ENCODE results near the gene IFNK.

The IFNK gene

DNA sequence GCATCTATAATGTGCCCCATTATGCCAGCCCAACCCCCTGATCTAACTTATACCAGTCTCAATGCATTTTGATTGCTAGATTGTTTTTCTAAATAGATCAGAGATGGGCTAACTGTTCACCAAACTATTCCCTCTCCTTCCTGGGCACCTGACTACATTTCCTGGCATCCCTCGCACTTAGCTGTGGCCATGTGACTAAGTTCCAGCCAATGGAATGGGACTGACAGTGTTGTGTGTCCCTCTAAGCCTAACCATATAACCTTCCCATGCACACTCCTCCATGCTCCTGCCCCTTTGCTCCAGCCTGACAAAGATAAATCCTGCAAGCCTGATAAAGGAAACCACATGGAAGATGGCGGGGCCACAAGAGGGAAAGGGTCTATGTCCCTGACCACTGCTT is 12.3 kb upstream of the IFNK start:
- no peak for DNase-seq (ENCODE audit: low read depth in 2 of 2)

DNA sequence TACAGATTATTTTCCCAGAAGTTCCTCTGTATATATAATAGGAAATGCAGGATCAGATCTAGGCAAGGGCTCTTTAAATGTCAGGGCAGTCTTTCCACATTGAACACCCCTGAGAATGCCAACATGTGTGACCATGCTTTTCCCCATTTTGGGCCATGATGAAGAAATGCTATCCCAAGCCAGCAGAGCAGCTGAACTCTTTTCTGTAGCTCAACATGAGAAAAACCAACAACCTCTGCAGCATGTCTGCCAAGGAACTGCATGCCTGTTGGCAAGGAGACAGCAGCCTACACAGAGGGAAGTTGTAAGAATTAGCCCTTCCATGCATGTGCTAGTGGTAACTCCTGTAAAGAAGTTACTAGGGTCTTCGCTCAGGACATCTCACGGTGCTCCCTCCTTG is 9.5 kb upstream of the IFNK start:
- no peak for DNase-seq (ENCODE audit: low read depth in 2 of 2)

DNA sequence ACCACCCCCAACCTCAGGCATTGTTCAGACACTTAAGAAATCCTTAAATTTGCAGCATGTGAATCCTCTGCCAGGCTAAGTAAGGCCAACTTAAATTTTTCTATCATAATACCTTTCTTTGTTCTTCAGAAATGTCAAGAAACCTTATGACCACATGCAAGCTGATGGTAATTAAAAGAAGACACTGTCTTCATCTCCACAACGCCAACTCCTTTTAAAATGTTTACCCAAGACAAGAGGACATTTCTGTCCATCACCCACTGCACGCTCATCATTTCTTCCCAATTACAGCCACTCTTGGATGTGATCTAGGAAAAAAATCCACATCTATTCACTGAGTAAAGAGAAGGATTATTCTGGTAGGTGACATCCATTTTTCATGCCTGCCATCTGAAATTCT is 6.1 kb upstream of the IFNK start:
- no peak for DNase-seq (ENCODE audit: low read depth in 2 of 2)

- DNase-seq (ENCODE audit: low read depth in 2 of 2) = no peak
Measured at GRCh38 chr9:27518809-27519208, 5.3 kb upstream of the IFNK start.

GRCh38 chr9:27519466-27520465 is 4.3 kb upstream of the IFNK start:
- DNase-seq (ENCODE audit: low read depth in 2 of 2) = no peak

- DNase-seq (ENCODE audit: low read depth in 2 of 2) = no peak
Measured at GRCh38 chr9:27520986-27521385, 3.1 kb upstream of the IFNK start.

DNA sequence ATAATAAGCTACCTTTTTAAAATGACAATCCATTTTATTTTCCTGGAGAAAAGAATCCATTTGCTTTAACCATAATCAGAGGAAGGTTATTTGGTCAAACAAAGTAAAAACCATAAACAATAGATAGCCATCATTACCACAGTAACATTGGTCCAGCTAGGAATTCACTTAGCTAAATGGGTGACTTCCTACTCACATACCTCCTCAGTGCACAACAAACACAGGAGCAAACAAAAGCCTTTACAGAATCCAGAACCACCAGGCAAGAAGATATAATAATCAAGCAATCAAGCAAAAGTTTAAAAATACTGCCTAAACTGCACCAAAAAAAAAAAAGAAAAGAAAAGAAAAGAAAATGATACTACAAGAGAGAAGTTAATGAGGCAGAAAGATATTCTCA is 949 bp upstream of the IFNK start:
- DNase-seq (ENCODE audit: low read depth in 2 of 2) = no peak

- DNase-seq (ENCODE audit: low read depth in 2 of 2) = no peak
Measured at GRCh38 chr9:27527702-27528075, 3.6 kb downstream of the IFNK start.

GRCh38 chr9:27528076-27528885 is 4.2 kb downstream of the IFNK start:
- DNase-seq (ENCODE audit: low read depth in 2 of 2) = no peak

DNA sequence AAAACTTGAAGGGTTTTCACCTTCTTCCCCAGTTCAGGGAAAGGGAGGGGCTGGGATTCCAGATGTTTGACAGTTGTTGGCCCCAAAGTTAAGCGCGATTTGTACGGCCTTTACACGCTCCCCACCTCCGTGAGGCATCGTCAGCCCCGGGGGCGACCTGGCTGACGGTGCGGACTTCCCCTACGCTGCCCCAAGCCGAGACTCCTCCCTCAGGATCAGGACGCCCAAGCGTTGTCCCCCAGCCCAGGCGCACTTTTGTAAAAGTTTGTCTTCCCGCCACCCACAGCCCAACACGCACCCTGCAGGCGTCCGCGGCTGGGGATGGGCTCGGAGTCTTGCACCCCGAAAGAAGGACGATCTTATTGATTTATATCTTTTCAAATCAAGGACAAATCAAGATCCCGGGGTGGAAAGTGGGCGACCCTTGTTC is 4.8 kb downstream of the IFNK start:
- DNase-seq (ENCODE audit: low read depth in 2 of 2) = no peak

DNA sequence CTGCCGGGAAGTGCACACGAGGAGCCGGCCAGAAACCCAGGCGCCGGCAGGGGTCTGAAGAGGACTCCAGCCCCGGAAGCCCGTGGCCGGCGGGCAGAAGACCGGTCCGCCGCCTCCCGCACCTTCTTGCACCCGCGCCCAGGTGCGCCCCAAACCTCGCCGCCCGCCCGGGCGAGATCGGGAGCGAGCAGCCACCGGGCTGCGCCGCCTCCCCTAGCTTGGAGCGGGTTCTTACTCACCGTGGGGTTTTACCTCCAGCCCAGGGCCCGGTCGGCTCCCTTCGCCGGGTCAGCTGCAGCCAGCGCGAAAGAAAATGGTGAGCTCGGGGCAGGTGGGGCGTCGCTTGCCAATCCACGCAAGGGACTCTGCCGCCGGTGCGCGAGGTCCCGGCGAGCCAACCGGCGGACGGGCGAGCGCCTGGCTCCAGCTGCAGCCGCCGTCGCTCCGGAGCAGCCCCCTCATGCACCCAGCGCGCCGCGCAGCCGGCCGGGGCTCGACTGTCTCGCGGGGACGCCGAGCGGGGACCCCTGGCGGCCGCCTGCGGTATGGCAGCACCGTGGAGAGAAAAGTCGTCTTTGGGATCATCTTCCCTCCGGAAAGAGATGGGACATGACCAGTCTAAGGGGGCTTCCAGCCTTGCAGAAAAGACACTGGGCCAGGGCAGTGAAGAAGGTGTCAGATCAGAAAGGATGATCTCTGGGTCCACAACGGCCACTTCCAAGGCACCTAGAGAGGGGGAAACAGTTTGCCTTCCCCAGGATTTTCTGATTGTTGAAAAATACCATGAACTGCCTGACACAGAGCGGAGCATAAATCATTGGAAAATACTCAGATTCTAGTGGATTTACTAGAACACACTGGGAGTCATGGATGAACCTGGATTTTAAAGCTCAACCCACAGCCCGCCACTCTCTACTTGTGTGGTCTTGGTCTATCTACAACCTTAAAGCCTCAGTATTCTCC is 5.5 kb downstream of the IFNK start, which contains the start of gene MOB3B:
Gene MOB3B, minus strand, starts transcription at position 499 of the 963 bp plus-strand sequence. CDS start 74,264 bp downstream, outside the sequence.
- peak; percentile 42 to 62 for DNase-seq (ENCODE audit: low read depth in 2 of 2)

DNA sequence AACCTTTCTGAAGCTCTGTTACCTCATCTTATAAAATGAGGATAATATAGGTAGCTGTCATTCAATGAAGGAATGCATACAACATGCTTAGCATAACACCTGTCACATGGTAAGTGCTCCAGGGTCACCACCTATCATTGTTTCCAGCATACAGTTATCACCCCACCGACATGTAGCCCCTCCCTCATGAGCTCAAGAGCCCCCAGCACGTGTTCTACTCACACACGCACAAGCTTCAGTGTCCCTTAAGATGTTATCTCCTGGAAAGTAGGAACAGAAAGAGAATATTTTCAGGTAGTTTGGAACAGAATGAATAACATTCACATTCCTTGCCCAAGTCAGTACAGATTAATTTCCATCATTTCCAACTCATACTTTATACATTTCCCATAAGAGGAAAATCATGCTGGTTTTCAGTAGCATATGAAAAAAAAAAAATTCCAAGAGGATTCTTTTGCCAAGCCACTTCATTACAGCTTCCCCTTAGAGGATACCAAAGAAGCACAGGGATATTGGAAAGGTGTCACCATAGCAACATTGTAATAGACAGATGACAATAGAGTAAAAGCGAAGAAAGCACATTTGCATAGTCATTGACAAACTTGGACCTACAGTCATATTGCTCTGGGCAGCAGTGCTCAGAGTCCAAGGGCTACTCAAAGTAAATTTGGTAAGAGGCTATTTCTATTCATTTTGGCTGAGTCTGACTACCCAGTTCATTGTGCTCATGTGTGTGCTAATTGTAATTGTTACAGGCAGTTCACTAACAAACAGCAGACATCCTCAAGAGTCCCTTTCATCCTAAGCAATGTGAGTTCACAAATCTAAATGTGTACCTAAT is 7.0 kb downstream of the IFNK start:
- DNase-seq (ENCODE audit: low read depth in 2 of 2) = no peak

DNA sequence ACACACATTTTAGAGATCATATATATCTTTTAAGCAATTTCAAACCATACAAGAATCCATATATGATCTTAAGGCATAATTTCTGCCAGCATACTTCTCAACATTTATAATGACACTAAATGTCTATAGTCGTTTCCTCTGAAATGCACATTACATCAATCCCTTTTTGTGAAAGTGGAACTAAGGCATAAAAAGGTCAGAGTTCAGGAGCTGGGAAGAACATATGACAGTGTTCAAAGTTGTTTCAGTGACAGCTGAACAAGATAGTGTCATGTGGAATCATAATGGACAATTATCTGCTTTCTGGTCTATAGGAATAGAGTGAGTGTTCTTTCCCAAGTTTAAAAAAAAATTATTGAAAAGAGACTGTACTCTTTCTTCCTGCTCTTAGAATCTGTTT is 8.0 kb downstream of the IFNK start:
- DNase-seq (ENCODE audit: low read depth in 2 of 2) = no peak

GRCh38 chr9:27533311-27533710 is 9.2 kb downstream of the IFNK start:
- DNase-seq (ENCODE audit: low read depth in 2 of 2) = no peak

- no peak for DNase-seq (ENCODE audit: low read depth in 2 of 2)
Measured at GRCh38 chr9:27534131-27534530, 10.0 kb downstream of the IFNK start.

GRCh38 chr9:27534658-27535209 is 10.6 kb downstream of the IFNK start:
- DNase-seq (ENCODE audit: low read depth in 2 of 2) = no peak

DNA sequence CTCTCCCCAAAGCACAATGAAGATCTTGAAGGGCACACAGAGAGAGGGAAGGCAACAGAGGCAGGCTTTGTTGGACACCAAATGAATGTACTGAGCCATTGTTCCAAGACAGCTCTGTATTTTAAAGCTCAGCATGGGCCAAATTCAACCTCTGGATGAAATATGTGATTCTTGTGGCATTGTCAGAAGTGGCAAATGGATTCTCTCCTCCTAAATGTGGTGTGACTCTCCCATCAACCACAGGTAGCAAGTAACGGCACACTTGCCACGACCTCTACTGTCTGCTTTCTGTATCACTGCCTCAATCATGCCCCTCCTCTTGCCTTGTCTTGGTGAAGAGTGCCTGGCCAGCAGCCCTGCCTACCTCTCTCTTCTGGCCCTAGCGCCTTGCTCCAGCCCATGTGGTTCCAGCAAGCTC is 11.6 kb downstream of the IFNK start:
- DNase-seq (ENCODE audit: low read depth in 2 of 2) = no peak

- DNase-seq (ENCODE audit: low read depth in 2 of 2) = no peak
Measured at GRCh38 chr9:27536168-27536567, 12.1 kb downstream of the IFNK start.

DNA sequence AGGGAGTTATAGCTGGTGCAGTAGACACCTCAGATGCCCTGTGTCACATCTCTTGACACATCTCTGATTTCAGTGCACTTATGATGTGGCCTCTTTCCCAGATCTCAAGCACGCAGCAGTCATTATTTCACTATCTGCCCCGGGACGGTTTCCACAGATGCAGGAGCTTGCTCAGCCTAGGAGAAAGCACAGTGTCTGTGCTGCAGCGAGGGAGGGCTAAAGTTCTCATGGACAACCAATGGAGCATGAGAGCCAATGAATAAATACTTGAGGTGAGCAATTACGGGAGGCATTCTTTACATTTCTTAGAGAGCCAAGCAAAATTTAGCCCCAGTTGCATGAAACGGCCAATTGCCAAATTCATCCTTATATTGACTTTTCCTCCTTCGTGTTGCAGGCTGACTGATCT is 12.9 kb downstream of the IFNK start:
- no peak for DNase-seq (ENCODE audit: low read depth in 2 of 2)

DNA sequence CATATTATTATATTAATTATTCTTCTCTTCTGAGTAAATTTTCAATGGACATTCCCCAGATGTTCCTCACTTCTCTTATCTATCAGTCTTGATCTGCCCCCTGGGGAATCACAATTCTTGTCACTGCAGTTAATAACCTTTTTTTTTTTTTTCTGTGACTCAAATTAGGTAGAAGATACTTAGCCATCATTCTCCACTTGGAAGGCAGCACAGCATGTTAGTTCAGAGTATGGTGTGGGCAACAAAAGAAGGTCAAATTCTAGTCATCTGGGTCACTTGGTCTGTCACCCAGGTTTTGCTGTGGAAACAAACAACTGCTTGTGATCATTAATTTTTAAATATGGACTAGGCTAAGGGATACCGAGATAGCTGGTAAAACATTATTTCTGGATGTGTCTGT is 13.7 kb downstream of the IFNK start:
- no peak for DNase-seq (ENCODE audit: low read depth in 2 of 2)

All from stimulated activated CD4-positive, alpha-beta T cell treated with anti-CD3 and anti-CD28 coated beads, Interleukin-1b, Interleukin-23, amount 100 ng/mL, for 1 hour (primary cell).